Epidermal melanocyte (primary cell): ENCODE results near the gene CCL23.
"Not testable (repeated sequence)": the region's sequence is repeated elsewhere in the genome, so short reads cannot be mapped to it uniquely, and the experiment has no call there.

Experiments used
- DNase-seq: peaks from one replicate; pipeline ENCODE4 v3.0.0; 2011; ENCODE audit warnings: low spot score; ENCODE audit not compliant: insufficient read length

CCL23 gene

DNA sequence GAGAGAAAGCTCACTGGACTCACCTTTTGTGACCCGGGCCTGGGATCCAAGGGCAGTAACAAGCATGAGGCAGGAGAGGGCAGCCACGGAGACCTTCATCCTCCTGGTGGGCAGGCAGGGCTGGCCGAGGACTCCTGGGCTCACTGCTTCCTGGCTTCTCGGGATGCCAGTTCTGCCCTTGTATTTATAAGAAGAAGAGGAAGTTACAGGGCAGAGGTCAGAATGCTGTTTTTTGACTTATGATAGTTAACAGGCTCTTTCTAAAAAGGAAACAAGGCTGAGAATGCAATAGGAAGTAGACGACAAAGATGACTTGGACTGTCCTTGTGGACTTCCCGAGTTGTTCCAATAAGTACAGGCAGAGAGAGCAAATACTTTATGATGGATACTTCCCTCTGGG, at the start of gene CCL23:
Gene CCL23 (minus strand): TSS at position 174 of the 400 bp plus-strand sequence. CDS start 75 bp downstream, at position 99.
- no peak for DNase-seq

DNA sequence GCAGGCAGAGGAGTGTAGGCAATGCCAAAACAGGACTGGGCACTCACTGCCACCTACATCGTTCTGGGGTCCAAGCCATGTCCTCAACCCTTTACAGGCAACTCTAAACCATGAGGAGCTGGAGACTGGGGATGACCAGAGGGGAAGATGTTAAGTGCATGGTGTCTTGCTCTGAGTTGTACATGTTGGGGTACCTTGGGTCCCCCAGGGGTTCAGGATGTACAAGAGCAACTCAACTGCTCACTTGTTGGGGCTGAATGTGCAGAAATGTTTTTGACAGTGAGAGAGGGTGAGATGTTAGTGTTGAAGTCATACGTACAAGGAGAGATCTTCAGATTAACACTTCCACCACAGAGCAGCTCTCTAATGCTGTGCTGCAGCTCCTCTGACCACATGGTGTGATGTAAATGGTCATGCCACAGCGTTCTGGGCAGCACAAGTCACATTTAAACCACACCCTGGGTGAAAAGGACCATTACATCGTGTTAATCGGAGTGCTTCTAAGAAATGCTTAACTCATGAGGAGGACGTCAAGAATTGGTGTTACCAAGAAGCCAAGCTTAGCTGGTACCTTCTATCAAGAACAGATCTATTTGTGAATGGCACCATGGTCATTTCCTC, 48.7 kb upstream of the CCL23 start:
- DNase-seq: no peak

DNA sequence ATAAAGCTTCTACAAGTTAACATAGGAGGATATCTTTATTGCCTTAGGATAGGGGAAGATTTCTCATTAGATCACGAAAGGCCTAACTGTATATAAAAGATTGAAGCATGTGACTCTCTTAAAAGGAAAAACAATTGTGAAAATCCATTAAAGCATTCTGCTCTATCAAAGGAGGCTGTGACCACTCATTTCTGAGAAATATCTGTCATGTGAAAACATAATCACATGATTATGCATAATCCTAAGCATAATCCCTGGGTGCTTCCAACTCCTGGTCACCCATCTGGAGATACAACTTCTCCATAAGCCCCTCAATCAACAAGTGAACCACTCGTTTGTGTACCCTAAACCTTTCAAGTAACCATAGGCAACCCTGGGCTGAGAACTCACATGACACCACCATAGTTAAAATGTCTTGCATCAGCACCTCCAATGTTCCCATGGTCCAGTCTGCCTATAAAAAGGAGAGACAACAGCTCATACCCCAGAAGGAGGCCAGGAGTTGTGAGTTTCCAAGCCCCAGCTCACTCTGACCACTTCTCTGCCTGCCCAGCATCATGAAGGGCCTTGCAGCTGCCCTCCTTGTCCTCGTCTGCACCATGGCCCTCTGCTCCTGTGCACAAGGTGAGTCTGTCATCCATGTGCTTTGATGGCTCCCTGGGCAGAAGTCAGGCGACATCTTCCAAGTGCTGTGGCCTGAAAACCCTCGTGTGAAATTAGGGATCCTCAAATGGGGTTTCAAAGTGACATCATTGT, 46.2 kb upstream of the CCL23 start, which contains the start of gene CCL18:
Gene CCL18 (plus strand): TSS at position 487 of the 756 bp plus-strand sequence. CDS start 71 bp downstream, at position 558.
- DNase-seq: no peak

GRCh38 chr17:36060816-36061215, 43.0 kb upstream of the CCL23 start:
- DNase-seq: no peak

DNA sequence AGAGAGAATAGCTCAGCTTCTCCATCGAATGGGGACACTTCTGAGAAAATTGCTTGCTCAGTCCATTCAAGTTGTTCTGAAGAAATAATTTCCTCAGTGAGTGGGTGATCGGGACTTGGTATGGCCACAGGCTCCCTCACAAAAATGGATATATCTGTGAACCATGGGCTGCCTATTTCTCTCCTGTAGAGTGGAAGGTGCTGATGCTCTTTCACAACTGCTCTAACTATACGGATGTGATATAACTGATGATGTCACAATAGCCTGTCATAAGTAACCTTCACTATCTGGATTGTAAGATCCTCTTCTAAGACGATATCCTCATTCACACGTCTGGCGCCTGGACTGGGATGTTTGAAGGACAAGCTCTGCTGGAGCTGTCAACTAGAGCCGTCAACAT, 41.6 kb upstream of the CCL23 start:
- no peak for DNase-seq

DNA sequence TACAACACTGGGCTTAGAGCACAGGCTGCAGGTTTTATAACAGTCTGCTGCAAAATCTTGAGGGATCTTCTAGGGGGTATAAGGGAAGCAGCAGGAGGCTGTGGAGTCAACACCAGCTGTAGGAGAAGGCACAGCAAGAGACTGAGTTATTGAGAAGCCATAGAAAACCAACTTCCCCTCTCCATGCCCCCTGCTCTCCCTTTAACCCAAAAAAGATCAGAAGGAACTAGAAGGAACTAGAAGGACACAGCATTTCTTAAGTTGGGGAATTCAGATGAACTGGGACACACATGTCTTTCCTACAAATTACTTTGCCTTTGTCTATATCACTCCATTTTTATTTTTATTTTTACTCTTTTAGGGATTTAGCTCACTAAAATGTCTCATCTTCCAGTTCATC, 40.1 kb upstream of the CCL23 start:
- DNase-seq: no peak

- no peak for DNase-seq
Observed at GRCh38 chr17:36055921-36056520, 38.2 kb upstream of the CCL23 start.

GRCh38 chr17:36055171-36055570, 37.4 kb upstream of the CCL23 start:
- DNase-seq: no peak

- DNase-seq: no peak
Observed at GRCh38 chr17:36049643-36050042, 31.9 kb upstream of the CCL23 start.

GRCh38 chr17:36048066-36048465, 30.3 kb upstream of the CCL23 start:
- DNase-seq: no peak

DNA sequence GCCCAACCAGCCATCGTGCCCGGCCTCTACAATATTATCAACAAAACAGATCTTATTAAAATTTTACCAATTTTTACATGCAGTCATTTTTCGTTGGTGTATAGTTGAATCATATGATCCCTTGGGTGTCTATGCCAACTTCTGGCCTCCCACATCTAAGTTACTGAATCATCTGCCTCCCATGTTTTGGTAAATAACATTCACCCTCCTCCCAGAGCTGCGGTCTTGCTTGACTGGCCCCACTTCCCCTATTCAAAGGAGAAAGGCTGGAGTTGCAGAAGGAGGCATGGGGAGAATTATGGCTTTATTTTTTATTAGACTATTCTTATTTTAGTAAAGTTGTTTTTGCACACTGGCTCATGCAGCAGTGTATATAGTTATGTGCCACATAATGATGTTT, 18.5 kb upstream of the CCL23 start:
- no peak for DNase-seq

DNA sequence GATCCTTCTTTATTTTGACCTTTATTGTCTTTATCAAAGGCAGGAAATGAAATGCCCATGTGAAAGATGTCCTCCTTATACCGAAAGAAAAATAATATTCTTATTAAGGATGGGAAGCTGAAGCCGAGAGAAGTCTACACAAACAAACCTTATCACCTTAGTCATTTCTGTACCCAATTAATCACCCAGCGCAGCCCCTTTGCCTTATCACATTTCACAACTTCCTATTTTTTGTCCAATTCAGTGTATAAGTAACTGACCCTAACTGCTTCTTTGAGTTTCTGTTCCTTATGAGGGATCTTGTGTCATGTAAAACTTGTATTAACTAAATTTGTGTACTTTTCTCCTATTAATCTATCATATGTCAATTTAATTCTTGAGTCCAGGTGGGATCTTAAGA, 16.4 kb upstream of the CCL23 start:
- DNase-seq: no peak

DNA sequence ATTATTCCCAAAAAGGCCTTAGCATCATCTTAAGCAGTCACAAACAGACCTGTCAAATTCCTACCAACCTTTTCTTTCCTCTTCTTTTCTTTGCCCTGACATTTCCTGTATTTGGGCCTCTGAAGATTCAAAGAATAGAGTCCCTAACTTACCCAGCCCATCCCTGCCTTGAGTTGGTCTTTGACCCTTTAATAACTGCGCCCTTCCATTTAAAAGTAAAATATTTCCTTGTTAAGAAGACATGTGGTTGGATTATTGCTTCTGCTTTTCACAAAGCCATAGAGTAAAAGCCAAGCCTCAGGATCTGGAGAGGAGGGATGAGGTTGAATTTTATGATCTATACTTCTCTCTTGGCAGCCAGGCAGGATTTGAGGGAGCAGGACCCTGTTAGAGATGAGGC, 13.2 kb upstream of the CCL23 start:
- DNase-seq: no peak

GRCh38 chr17:36027761-36028160, 10.0 kb upstream of the CCL23 start:
- peak; percentile 67 for DNase-seq

- DNase-seq: no peak
Observed at GRCh38 chr17:36024106-36024869, 6.5 kb upstream of the CCL23 start.

- DNase-seq: no peak
Observed at GRCh38 chr17:36019423-36019822, 1.7 kb upstream of the CCL23 start.

GRCh38 chr17:36016555-36016954, 1.2 kb downstream of the CCL23 start:
- DNase-seq: no peak

- DNase-seq: not testable (repeated sequence)
Observed at GRCh38 chr17:36015895-36016294, 1.9 kb downstream of the CCL23 start.

- DNase-seq: no peak
Observed at GRCh38 chr17:36014946-36015345, 2.8 kb downstream of the CCL23 start.

DNA sequence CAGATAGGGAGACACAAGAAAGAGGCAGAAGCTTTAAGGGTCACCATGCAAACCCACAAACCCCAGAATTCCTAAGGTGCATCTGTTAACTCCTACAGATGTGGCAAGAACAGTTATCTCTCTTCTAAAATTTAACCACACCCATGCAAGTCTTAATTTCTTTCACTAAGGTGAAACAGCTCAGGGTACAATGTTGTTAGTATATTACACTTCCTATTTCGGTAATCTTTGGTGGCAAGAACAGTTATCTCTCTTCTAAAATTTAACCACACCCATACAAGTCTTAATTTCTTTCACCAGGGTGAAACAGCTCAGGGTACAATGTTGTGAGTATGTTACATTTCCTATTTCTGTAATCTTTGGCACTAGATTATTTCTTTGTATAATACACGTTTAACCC, 6.6 kb downstream of the CCL23 start:
- no peak for DNase-seq

- DNase-seq: no peak
Observed at GRCh38 chr17:36008998-36009665, 8.6 kb downstream of the CCL23 start.
